Lung microvascular endothelial cell (primary cell): ENCODE measurements around the gene NEK5. TPM values are rescaled to one million over a fixed set of nuclear protein-coding genes. Genes with fewer than 3 reads are reported as not detected.
A peak's percentile ranks its signal among the peaks of the same experiment; 100 is the strongest.

Experiments used
- DNase-seq, 2 donors: peaks; one replicate each; pipeline versions ENCODE4 v3.0.0 to v3.0.0-alpha.2; 2010; ENCODE audit warnings: low read depth in 2 of 2
- total RNA-seq: library from RNA; depleted of rRNA; stranded (reverse); fragments of >200 nt; gene quantifications from 2 replicates; pipeline ENCODE4 v1.2.1, GENCODE V29; 2014

NEK5 gene
- total RNA-seq, 1 donor from 2014 or later: 0.20 TPM

- DNase-seq: no peak
These were observed 116.4 kb downstream of the NEK5 start for GRCh38 chr13:52012512-52012836.

- DNase-seq: peak; percentile 98 to 99
These were observed 117.0 kb downstream of the NEK5 start, which contains the start of gene ALG11 for GRCh38 chr13:52011632-52012511. TSS of gene ALG11 (plus strand) at chr13:52012398. CDS start at chr13:52012419, 21 bp downstream.

- DNase-seq: peak; percentile 16 to 33
These were observed 117.8 kb downstream of the NEK5 start, which contains the start of gene ATP7B for GRCh38 chr13:52010890-52011631. TSS of gene ATP7B (minus strand) at chr13:52011450. CDS start at chr13:52011337, 113 bp downstream.

GRCh38 chr13:52009946-52010345 lies 118.9 kb downstream of the NEK5 start:
- no peak for DNase-seq

GRCh38 chr13:52006523-52007245 lies 122.2 kb downstream of the NEK5 start:
- no peak for DNase-seq

GRCh38 chr13:52005841-52006522 lies 122.9 kb downstream of the NEK5 start:
- no peak for DNase-seq

GRCh38 chr13:52004511-52005170 lies 124.2 kb downstream of the NEK5 start:
- peak in 1 of 2 donors; percentile 11 for DNase-seq

- no peak for DNase-seq
These were observed 125.3 kb downstream of the NEK5 start for GRCh38 chr13:52003541-52003940.

GRCh38 chr13:52002361-52002760 lies 126.5 kb downstream of the NEK5 start:
- DNase-seq: no peak

GRCh38 chr13:52001120-52001731 lies 127.6 kb downstream of the NEK5 start:
- peak; percentile 62 to 64 for DNase-seq

- DNase-seq: no peak
These were observed 129.0 kb downstream of the NEK5 start for GRCh38 chr13:51999921-52000320.

- DNase-seq: peak in 1 of 2 donors; percentile 51
These were observed 129.4 kb downstream of the NEK5 start for GRCh38 chr13:51999510-51999911.

- DNase-seq: no peak
These were observed 130.0 kb downstream of the NEK5 start for GRCh38 chr13:51998723-51999509.

GRCh38 chr13:51997641-51998330 lies 131.1 kb downstream of the NEK5 start:
- no peak for DNase-seq

GRCh38 chr13:51997186-51997585 lies 131.7 kb downstream of the NEK5 start:
- no peak for DNase-seq

GRCh38 chr13:51996641-51997040 lies 132.2 kb downstream of the NEK5 start:
- DNase-seq: no peak

GRCh38 chr13:51995677-51996551 lies 133.0 kb downstream of the NEK5 start:
- DNase-seq: no peak

- no peak for DNase-seq
These were observed 135.2 kb downstream of the NEK5 start for GRCh38 chr13:51993713-51994112.
